ENCODE results near the gene HES5. TPM values are rescaled to one million over a fixed set of nuclear protein-coding genes. Genes with fewer than 3 reads are reported as not detected.
A peak's percentile ranks its signal among the peaks of the same experiment; 100 is the strongest.

HES5 gene
- total and polyA plus RNA-seq, 2 of the 13 experiments (the other 11 are each of a cell fraction or from before 2014, with no cell fraction given) = not detected

GRCh38 chr1:2544093-2544874 lies 14.2 kb upstream of the HES5 start (continued):
- TF ChIP-seq ZHX2 (IDR thresholded peaks at IDR 0.05; ENCODE audit: low read depth) (no peak), ZHX2 (CRISPR knock-in tag; IDR thresholded peaks at IDR 0.05; ENCODE audit: borderline replicate concordance) (no peak), ZNF207 (IDR thresholded peaks at IDR 0.05; ENCODE audit: borderline replicate concordance) (no peak), ZC3H4 (CRISPR knock-in tag; IDR thresholded peaks at IDR 0.05; ENCODE audit: borderline replicate concordance) (no peak), SP140L (CRISPR knock-in tag; IDR thresholded peaks at IDR 0.05; ENCODE audit: borderline replicate concordance) (no peak), RERE (CRISPR knock-in tag; IDR thresholded peaks at IDR 0.05; ENCODE audit: low read depth) (no peak), MIER2 (CRISPR knock-in tag; IDR thresholded peaks at IDR 0.05) (no peak), HOXA3 (CRISPR knock-in tag; IDR thresholded peaks at IDR 0.05) (no peak), KAT8 (CRISPR knock-in tag; IDR thresholded peaks at IDR 0.05) (no peak), IRF2 (CRISPR knock-in tag; IDR thresholded peaks at IDR 0.05) (no peak), HIC2 (CRISPR knock-in tag; IDR thresholded peaks at IDR 0.05; ENCODE audit: low read depth) (0 out of 2 replicates have a peak, but pooled peaks have one; percentile 4), ZNF468 (CRISPR knock-in tag; IDR thresholded peaks at IDR 0.05) (0 out of 2 replicates have a peak, but pooled peaks have one; percentile 44), SP4 (CRISPR knock-in tag; IDR thresholded peaks at IDR 0.05) (0 out of 2 replicates have a peak, but pooled peaks have one; percentile 16), RBAK (CRISPR knock-in tag; IDR thresholded peaks at IDR 0.05) (no peak), ZSCAN21 (CRISPR knock-in tag; IDR thresholded peaks at IDR 0.05; ENCODE audit: borderline replicate concordance) (peak; percentile 31; the same call in 1 of the 2 replicates), ZNF740 (CRISPR knock-in tag; IDR thresholded peaks at IDR 0.05) (no peak)

Data from HepG2 (cell line).